ENCODE measurements around the gene ZSWIM6. TPM values are rescaled to one million over a fixed set of nuclear protein-coding genes. Genes with fewer than 3 reads are reported as not detected.

ZSWIM6 gene
- total RNA-seq, 1 experiment from 2014 or later: 10.0 TPM

- Histone ChIP-seq H3K4me1 (peaks cover 35% of the 10 kb centered on the region), H3K9me3 (no peaks in the 10 kb centered on the region), H3K36me3 (ENCODE audit: control insufficient read depth, insufficient read depth, low read length) (no peaks in the 10 kb centered on the region), H3K27me3 (replicated peaks; ENCODE audit: control insufficient read depth, insufficient read depth, low read length) (no peaks in the 10 kb centered on the region), H3K4me3 (ENCODE audit: low read depth, low read length) (no peak overlapping the region)
- TF ChIP-seq, protein P1, sequence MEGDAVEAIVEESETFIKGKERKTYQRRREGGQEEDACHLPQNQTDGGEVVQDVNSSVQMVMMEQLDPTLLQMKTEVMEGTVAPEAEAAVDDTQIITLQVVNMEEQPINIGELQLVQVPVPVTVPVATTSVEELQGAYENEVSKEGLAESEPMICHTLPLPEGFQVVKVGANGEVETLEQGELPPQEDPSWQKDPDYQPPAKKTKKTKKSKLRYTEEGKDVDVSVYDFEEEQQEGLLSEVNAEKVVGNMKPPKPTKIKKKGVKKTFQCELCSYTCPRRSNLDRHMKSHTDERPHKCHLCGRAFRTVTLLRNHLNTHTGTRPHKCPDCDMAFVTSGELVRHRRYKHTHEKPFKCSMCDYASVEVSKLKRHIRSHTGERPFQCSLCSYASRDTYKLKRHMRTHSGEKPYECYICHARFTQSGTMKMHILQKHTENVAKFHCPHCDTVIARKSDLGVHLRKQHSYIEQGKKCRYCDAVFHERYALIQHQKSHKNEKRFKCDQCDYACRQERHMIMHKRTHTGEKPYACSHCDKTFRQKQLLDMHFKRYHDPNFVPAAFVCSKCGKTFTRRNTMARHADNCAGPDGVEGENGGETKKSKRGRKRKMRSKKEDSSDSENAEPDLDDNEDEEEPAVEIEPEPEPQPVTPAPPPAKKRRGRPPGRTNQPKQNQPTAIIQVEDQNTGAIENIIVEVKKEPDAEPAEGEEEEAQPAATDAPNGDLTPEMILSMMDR (IDR thresholded peaks at IDR 0.05; ENCODE audit: insufficient read depth in 1 of 2, low read depth in 1 of 2, low read length in 1 of 2, severe bottlenecking in 1 of 2, unreplicated experiment in 1 of 2): no peak
- H3K4me3 Mint-ChIP-seq (ENCODE audit: unreplicated experiment): no peak overlapping the region
- POLR2A ChIA-PET: no interaction called here
- H3K27ac Mint-ChIP-seq (ENCODE audit: unreplicated experiment): no peak overlapping the region
- H3K9me3 Mint-ChIP-seq (ENCODE audit: unreplicated experiment): peaks cover 9% of the 10 kb centered on the region
- peaks cover 31% of the 10 kb centered on the region for H3K4me1 Mint-ChIP-seq (ENCODE audit: low read depth, unreplicated experiment)
- CTCF ChIA-PET: no interaction called here
- H3K27me3 Mint-ChIP-seq (ENCODE audit: insufficient read depth, unreplicated experiment): no peaks in the 10 kb centered on the region
- intact Hi-C loops (cut with micrococcal nuclease; ENCODE audit: unreplicated experiment): loop anchor here (10.0 kb wide), 1 partner anchor 253 kb away; the partner anchor contains the start of gene SMIM15
- DNase-seq: no peak
- peaks cover 7% of the 10 kb centered on the region for H3K36me3 Mint-ChIP-seq (ENCODE audit: insufficient read depth, unreplicated experiment)
- BruUV-seq (replicated peaks): no TSS peak
Observed at GRCh38 chr5:61417340-61417739, 85.3 kb downstream of the ZSWIM6 start.

GRCh38 chr5:61417851-61418250 is 85.8 kb downstream of the ZSWIM6 start:
- Mint-ChIP-seq H3K36me3 (ENCODE audit: insufficient read depth, unreplicated experiment) (peaks cover 7% of the 10 kb centered on the region), H3K27ac (ENCODE audit: unreplicated experiment) (no peak overlapping the region), H3K4me3 (ENCODE audit: unreplicated experiment) (no peak overlapping the region), H3K4me1 (ENCODE audit: low read depth, unreplicated experiment) (peaks cover 31% of the 10 kb centered on the region), H3K27me3 (ENCODE audit: insufficient read depth, unreplicated experiment) (no peaks in the 10 kb centered on the region), H3K9me3 (ENCODE audit: unreplicated experiment) (peaks cover 9% of the 10 kb centered on the region)
- POLR2A ChIA-PET: no interaction called here
- H3K9me3 ChIP-seq: no peaks in the 10 kb centered on the region
- no peaks in the 10 kb centered on the region for H3K27me3 ChIP-seq (replicated peaks; ENCODE audit: control insufficient read depth, insufficient read depth, low read length)
- no TSS peak for BruUV-seq (replicated peaks)
- H3K4me1 ChIP-seq: peaks cover 35% of the 10 kb centered on the region
- CTCF ChIA-PET: no interaction called here
- TF ChIP-seq, protein P1 (IDR thresholded peaks at IDR 0.05; ENCODE audit: insufficient read depth in 1 of 2, low read depth in 1 of 2, low read length in 1 of 2, severe bottlenecking in 1 of 2, unreplicated experiment in 1 of 2): no peak
- intact Hi-C loops (cut with micrococcal nuclease; ENCODE audit: unreplicated experiment): loop anchor here (10.0 kb wide), 1 partner anchor 253 kb away; the partner anchor contains the start of gene SMIM15
- no peak overlapping the region for H3K4me3 ChIP-seq (ENCODE audit: low read depth, low read length)
- no peak for DNase-seq
- no peaks in the 10 kb centered on the region for H3K36me3 ChIP-seq (ENCODE audit: control insufficient read depth, insufficient read depth, low read length)

GRCh38 chr5:61419106-61419505 is 87.0 kb downstream of the ZSWIM6 start:
- Histone ChIP-seq H3K4me1 (peaks cover 35% of the 10 kb centered on the region), H3K36me3 (ENCODE audit: control insufficient read depth, insufficient read depth, low read length) (no peaks in the 10 kb centered on the region), H3K4me3 (ENCODE audit: low read depth, low read length) (no peak overlapping the region), H3K27me3 (replicated peaks; ENCODE audit: control insufficient read depth, insufficient read depth, low read length) (no peaks in the 10 kb centered on the region), H3K9me3 (no peaks in the 10 kb centered on the region)
- no peak for DNase-seq
- Mint-ChIP-seq H3K27me3 (ENCODE audit: insufficient read depth, unreplicated experiment) (no peaks in the 10 kb centered on the region), H3K27ac (ENCODE audit: unreplicated experiment) (no peak overlapping the region), H3K4me3 (ENCODE audit: unreplicated experiment) (no peak overlapping the region), H3K9me3 (ENCODE audit: unreplicated experiment) (peaks cover 9% of the 10 kb centered on the region), H3K36me3 (ENCODE audit: insufficient read depth, unreplicated experiment) (peaks cover 7% of the 10 kb centered on the region), H3K4me1 (ENCODE audit: low read depth, unreplicated experiment) (peaks cover 26% of the 10 kb centered on the region)
- BruUV-seq (replicated peaks): no TSS peak
- TF ChIP-seq, protein P1 (IDR thresholded peaks at IDR 0.05; ENCODE audit: insufficient read depth in 1 of 2, low read depth in 1 of 2, low read length in 1 of 2, severe bottlenecking in 1 of 2, unreplicated experiment in 1 of 2): no peak
- CTCF ChIA-PET: no interaction called here
- intact Hi-C loops (cut with micrococcal nuclease; ENCODE audit: unreplicated experiment): loop anchor here (10.0 kb wide), 1 partner anchor 254 kb away; the partner anchor contains the start of gene SMIM15
- POLR2A ChIA-PET: no interaction called here

Measured in Caco-2 (cell line).